AG04450 (cell line): ENCODE results near the gene CTBS. TPM values are rescaled to one million over a fixed set of nuclear protein-coding genes. Genes with fewer than 3 reads are reported as not detected.
"Not testable (repeated sequence)": the region's sequence is repeated elsewhere in the genome, so short reads cannot be mapped to it uniquely, and the experiment has no call there.

ENCODE experiments used
- CTCF ChIA-PET: fragments of 300-600, 350-600 bp; formaldehyde crosslinking; extraction: SDS; loops from one replicate; lab custom pipeline; 2022; ENCODE audit warnings: antibody characterized with exemption, inconsistent platforms; lab: Charles Lee
- POLR2A ChIA-PET: fragments of 350-600 bp; formaldehyde crosslinking; extraction: SDS; loops from one replicate; lab custom pipeline; 2021; ENCODE audit warnings: antibody characterized with exemption, inconsistent platforms; lab: Yijun Ruan, JAX
- DNase-seq: peaks from one replicate; pipeline ENCODE4 v3.0.0-alpha.2; 2011; ENCODE audit warnings: low read depth, low spot score
- H3K27ac ChIP-seq: one replicate; pipeline ENCODE4 v1.5.1; 2012; ENCODE audit warnings: low read depth, low read length, control low read depth
- H3K27me3 ChIP-seq: one replicate; pipeline ENCODE4 v1.6.0; 2012; ENCODE audit warnings: low read length; ENCODE audit not compliant: control insufficient read depth, insufficient read depth
- H3K4me3 ChIP-seq: 2 replicates; pipeline ENCODE4 v1.5.1; 2011; ENCODE audit warnings: mild to moderate bottlenecking, low read depth, low read length, control low read depth
- H3K9me3 ChIP-seq: 2 replicates; pipeline ENCODE4 v1.5.1; 2012; ENCODE audit warnings: low read length; ENCODE audit not compliant: control insufficient read depth, insufficient read depth
- polyA plus RNA-seq: library from polyadenylated mRNA; depleted of rRNA; stranded (reverse); fragments of >200 nt; gene quantifications from 2 replicates; pipeline ENCODE4 v1.2.3, GENCODE V29; 2011
- TF ChIP-seq, protein P1 (sequence below): IDR thresholded peaks from 2 replicates; pipeline ENCODE4 v1.5.1; 2011; ENCODE audit warnings: low read depth, low read length, control low read depth, inconsistent platforms

CTBS gene
- polyA plus RNA-seq, 1 experiment: 37.3 TPM

DNA sequence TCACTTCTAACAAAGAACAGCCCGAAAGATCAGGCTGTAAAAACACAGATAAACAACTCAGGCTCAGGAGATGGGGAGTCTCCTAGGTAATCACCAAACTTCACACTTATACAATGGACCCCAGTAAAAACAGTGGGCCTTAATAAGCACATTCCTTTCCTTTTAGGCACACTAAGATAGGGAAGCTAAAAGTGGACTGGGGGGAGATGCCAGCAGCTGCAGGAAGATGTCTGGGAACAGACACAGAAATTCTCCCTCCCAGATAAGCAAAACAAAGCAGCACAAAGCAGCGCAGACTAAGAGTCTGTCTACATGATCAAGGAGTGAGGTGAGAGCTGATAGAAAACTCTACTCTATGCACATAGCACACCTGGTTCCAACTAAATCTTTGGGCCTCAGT is 29.0 kb upstream of the CTBS start:
- H3K4me3 ChIP-seq: no peak overlapping the region
- peak overlapping the region; percentile 53 for H3K27ac ChIP-seq
- ChIA-PET CTCF (interaction anchor here (0.7 to 1.4 kb wide), 4 partner anchors 11 to 169 kb away, joined by 3 to 4 read pairs (median 4); no protein-coding TSS in a partner anchor), POLR2A (interaction anchor here (0.8 to 1.0 kb wide), 2 partner anchors 29 to 97 kb away, joined by 4 to 5 read pairs; partner anchors contain the start of genes CTBS, GNG5 and SPATA1)
- no peak for DNase-seq
- no peaks in the 10 kb centered on the region for H3K27me3 ChIP-seq
- TF ChIP-seq, protein P1, sequence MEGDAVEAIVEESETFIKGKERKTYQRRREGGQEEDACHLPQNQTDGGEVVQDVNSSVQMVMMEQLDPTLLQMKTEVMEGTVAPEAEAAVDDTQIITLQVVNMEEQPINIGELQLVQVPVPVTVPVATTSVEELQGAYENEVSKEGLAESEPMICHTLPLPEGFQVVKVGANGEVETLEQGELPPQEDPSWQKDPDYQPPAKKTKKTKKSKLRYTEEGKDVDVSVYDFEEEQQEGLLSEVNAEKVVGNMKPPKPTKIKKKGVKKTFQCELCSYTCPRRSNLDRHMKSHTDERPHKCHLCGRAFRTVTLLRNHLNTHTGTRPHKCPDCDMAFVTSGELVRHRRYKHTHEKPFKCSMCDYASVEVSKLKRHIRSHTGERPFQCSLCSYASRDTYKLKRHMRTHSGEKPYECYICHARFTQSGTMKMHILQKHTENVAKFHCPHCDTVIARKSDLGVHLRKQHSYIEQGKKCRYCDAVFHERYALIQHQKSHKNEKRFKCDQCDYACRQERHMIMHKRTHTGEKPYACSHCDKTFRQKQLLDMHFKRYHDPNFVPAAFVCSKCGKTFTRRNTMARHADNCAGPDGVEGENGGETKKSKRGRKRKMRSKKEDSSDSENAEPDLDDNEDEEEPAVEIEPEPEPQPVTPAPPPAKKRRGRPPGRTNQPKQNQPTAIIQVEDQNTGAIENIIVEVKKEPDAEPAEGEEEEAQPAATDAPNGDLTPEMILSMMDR: no peak
- H3K9me3 ChIP-seq: peaks cover 16% of the 10 kb centered on the region

DNA sequence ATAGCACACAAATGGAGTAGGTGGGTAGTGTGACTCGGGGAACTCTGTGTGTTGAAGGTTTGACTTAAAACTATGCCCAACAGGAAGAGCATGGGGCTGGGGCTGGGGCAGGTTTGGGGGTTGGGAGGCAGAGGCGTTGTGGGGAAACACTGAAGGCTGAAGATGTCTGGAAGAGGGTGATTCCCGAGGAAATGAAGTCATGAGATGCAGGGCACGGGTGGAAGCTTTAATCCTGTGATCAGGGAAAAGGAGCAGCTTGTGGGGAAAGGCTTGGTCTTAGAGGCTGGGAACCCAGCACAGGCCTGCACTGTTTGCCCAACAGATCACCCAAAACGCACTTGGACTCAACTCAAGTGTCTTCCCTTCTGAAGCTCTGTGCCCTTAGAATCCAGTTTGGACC is 26.6 kb upstream of the CTBS start:
- Histone ChIP-seq H3K9me3 (peaks cover 12% of the 10 kb centered on the region), H3K4me3 (no peak overlapping the region), H3K27me3 (no peaks in the 10 kb centered on the region), H3K27ac (no peak overlapping the region)
- TF ChIP-seq, protein P1: no peak
- ChIA-PET POLR2A (interaction anchor here (2.6 kb wide), 1 partner anchor 94 kb away, joined by 10 read pairs; the partner anchor contains the start of genes GNG5 and SPATA1), CTCF (interaction anchor here (1.2 kb wide), 1 partner anchor 21 kb away, joined by 3 read pairs; no protein-coding TSS in a partner anchor)
- DNase-seq: no peak

DNA sequence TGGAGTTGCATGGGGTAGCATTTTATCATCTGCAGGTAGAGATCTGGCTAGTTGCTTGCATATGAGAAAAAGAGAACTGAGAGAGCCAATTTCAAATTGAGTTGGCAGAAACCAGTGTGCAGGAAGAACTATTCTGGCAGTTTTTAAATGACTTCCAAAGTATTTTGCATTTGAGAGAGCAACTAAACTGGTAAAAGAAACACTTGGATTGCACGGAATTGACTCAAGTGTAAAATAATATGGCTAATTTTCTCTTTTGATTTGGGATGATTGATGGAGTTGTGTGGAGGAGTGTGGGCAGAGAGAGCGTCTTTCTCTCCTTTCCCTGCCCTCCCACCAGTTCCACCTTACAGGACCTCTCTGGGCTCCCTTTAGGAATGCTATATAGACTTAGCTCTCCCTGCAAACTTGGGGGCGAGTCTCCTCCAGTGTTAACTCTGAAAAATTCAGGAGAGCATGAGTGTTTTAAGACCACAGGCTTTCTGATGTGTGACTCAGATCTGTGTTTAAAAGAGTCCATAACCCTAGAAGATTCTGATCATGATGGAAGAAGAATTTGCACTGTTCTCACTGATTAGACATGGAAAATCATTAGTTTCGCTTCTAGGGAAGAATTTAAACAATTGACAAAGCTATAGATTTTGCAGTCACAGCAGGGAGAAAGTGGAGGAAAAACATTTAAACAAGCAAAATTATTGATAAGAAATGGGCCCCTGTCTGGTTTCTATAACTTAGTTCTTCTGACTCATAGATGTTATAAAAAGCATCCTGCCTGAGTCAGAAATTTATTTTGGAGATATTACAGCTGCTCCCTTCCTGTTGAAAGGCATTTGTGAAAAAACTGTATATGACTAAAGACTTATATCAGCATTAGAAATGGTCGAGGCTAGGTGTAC is 24.9 kb upstream of the CTBS start:
- ChIA-PET POLR2A (interaction anchor here (2.6 kb wide), 1 partner anchor 93 kb away, joined by 10 read pairs; the partner anchor contains the start of genes GNG5 and SPATA1), CTCF (interaction anchor here (1.0 kb wide), 1 partner anchor 21 kb away, joined by 3 read pairs; no protein-coding TSS in a partner anchor)
- H3K27ac ChIP-seq: peak overlapping the region; percentile 80
- DNase-seq: no peak
- H3K4me3 ChIP-seq: 0 out of 2 replicates have a peak overlapping the region, but pooled peaks have one; percentile 3
- TF ChIP-seq, protein P1: no peak
- H3K27me3 ChIP-seq: no peaks in the 10 kb centered on the region
- H3K9me3 ChIP-seq: no peaks in the 10 kb centered on the region

DNA sequence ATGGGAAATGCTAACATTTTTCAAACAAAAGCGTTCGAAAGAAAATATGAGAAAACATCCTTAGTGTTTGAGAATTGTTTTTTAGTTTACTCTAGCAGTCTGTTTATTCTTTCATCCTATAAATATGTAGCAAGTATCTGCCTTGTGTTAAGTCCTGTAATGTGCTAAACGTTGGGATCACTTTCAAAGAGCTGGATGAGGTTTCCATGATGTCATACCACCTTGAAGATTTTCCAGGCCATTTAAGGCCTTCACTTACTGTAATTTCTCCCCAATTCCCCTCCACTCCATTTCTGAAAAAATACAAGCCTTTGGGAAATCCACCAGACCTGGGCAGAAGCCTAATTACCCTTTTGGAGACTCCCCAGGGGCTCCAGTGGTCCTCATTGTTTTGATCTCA is 24.2 kb upstream of the CTBS start:
- Histone ChIP-seq H3K4me3 (no peak overlapping the region), H3K9me3 (no peaks in the 10 kb centered on the region), H3K27me3 (no peaks in the 10 kb centered on the region), H3K27ac (peak overlapping the region; percentile 80)
- TF ChIP-seq, protein P1: no peak
- ChIA-PET POLR2A (interaction anchor here (2.6 kb wide), 1 partner anchor 92 kb away, joined by 10 read pairs; the partner anchor contains the start of genes GNG5 and SPATA1), CTCF (no interaction called here)
- no peak for DNase-seq

DNA sequence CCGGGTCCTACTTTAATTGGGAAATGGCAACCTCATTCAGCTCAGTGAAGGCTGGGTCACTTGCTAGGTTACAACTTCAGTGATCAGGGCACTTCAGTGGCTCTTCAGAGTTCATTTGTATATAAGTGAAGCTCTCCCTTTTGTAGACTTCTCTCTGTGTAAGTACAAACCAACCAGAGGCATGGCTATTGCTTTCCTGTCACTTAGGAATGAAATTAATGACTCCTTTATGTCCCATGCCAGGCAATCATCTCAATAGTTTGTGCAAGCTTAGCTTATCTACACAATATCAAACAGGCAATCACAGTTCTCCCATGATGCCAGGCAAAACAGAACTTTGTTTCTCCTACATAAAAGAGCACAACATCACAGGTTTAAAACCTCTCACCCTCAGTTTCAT is 22.8 kb upstream of the CTBS start:
- TF ChIP-seq, protein P1: no peak
- ChIA-PET CTCF (no interaction called here), POLR2A (no interaction called here)
- no peak overlapping the region for H3K27ac ChIP-seq
- no peak for DNase-seq
- H3K27me3 ChIP-seq: no peaks in the 10 kb centered on the region
- H3K4me3 ChIP-seq: no peak overlapping the region
- no peaks in the 10 kb centered on the region for H3K9me3 ChIP-seq

DNA sequence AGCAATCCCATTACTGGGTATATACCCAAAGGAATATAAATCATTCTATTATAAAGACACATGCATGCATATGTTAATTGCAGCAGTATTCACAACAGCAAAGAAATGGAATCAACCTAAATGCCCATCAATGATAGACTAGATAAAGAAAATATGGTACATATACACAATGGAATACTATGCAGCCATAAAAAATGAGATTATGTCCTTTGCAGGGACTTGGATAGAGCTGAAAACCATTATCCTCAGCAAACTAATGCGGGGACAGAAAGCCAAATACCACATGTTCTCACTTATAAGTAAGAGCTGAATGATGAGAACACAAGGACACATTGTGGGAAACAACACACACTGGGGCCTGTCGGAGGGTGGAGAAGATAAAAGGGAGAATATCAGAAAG is 20.7 kb upstream of the CTBS start:
- CTCF ChIA-PET, H3K27me3 ChIP-seq, POLR2A ChIA-PET, DNase-seq, H3K9me3 ChIP-seq, H3K4me3 ChIP-seq, H3K27ac ChIP-seq: not testable (repeated sequence)
